ENCODE data around the gene AGPAT1. TPM values are rescaled to one million over a fixed set of nuclear protein-coding genes. Genes with fewer than 3 reads are reported as not detected.

AGPAT1 gene
- total RNA-seq, 1 donor from 2014 or later: 13.6 TPM

Small RNAs within 50 kb of the gene (small RNA-seq; reads per million reads assigned to genes)
- gene AL662884.1 (not detected), gene MIR6833 (not detected)

Other genes with a start within 250 kb of the AGPAT1 start
- 4.7 TPM for gene C2, start 248.4 kb downstream of the AGPAT1 start, total RNA-seq
- gene CFB, start 230.0 kb downstream of the AGPAT1 start, total RNA-seq: 0.62 TPM
- 37.4 TPM for gene NELFE, start 217.1 kb downstream of the AGPAT1 start, total RNA-seq
- 27.6 TPM for gene SKIC2, start 216.9 kb downstream of the AGPAT1 start, total RNA-seq
- 6.9 TPM for gene DXO, start 203.9 kb downstream of the AGPAT1 start, total RNA-seq
- 8.6 TPM for gene C4A, start 194.0 kb downstream of the AGPAT1 start, total RNA-seq
- 9.2 TPM for gene C4B, start 161.3 kb downstream of the AGPAT1 start, total RNA-seq
- gene CYP21A2, start 137.7 kb downstream of the AGPAT1 start, total RNA-seq: not detected
- 2.5 TPM for gene TNXB, start 66.7 kb downstream of the AGPAT1 start, total RNA-seq
- 15.4 TPM for gene ATF6B, start 47.8 kb downstream of the AGPAT1 start, total RNA-seq
- 3.3 TPM for gene FKBPL, start 45.8 kb downstream of the AGPAT1 start, total RNA-seq
- 0.78 TPM for gene PRRT1, start 24.1 kb downstream of the AGPAT1 start, total RNA-seq
- gene PPT2, start 21.9 kb downstream of the AGPAT1 start, total RNA-seq: 15.1 TPM
- gene EGFL8, start 11.5 kb downstream of the AGPAT1 start, total RNA-seq: 7.5 TPM
- 71.7 TPM for gene RNF5, start 2.3 kb upstream of the AGPAT1 start, total RNA-seq
- gene AGER, start 8.2 kb upstream of the AGPAT1 start, total RNA-seq: 0.78 TPM
- gene PBX2, start 14.1 kb upstream of the AGPAT1 start, total RNA-seq: 18.1 TPM
- 0.78 TPM for gene GPSM3, start 16.6 kb upstream of the AGPAT1 start, total RNA-seq
- gene NOTCH4, start 48.0 kb upstream of the AGPAT1 start, total RNA-seq: 5.0 TPM
- gene TSBP1, start 195.8 kb upstream of the AGPAT1 start, total RNA-seq: not detected
- not detected for gene BTNL2, start 231.1 kb upstream of the AGPAT1 start, total RNA-seq